Measurements from ENCODE around the gene GSTM4.

Gene GSTM4

GRCh38 chr1:109625601-109626560 lies 30.0 kb upstream of the GSTM4 start:
- Histone ChIP-seq H3K27ac (ENCODE audit: low read length) (no peak overlapping the region), H3K9ac (ENCODE audit: low read depth, low read length) (no peak overlapping the region), H3K4me2 (ENCODE audit: insufficient read depth, low read length) (no peak overlapping the region), H4K20me1 (ENCODE audit: insufficient read depth, low read length) (peaks cover 16% of the 10 kb centered on the region; the same call in 1 of the 2 replicates), H3K4me3 (ENCODE audit: low read depth in 1 of 2, low read length in 2 of 2) (no peak overlapping the region), H3K4me1 (ENCODE audit: insufficient read depth, low read length) (peaks cover 29% of the 10 kb centered on the region), H2AFZ (ENCODE audit: low read depth, low read length) (no peak overlapping the region), H3K27me3 (ENCODE audit: insufficient read depth, low read length, poor library complexity) (no peaks in the 10 kb centered on the region), H3K36me3 (ENCODE audit: insufficient read depth, low read length) (peaks cover 43% of the 10 kb centered on the region), H3K79me2 (ENCODE audit: insufficient read depth, low read length) (peaks cover 36% of the 10 kb centered on the region), H3K9me3 (ENCODE audit: insufficient read depth, low read length, severe bottlenecking) (no peaks in the 10 kb centered on the region)
- ATAC-seq (ENCODE audit: insufficient read depth, low read depth) (no peak), DNase-seq (no peak)
- no peak for TF ChIP-seq CTCF (IDR thresholded peaks at IDR 0.05; ENCODE audit: borderline replicate concordance, extremely low read depth, low read length, poor library complexity, severe bottlenecking)
- no peak for TF ChIP-seq EZH2 (IDR thresholded peaks at IDR 0.05; ENCODE audit: borderline replicate concordance, low read depth, low read length, severe bottlenecking)

- DNase-seq (no peak), ATAC-seq (ENCODE audit: insufficient read depth, low read depth) (no peak)
- H3K4me2 ChIP-seq (ENCODE audit: insufficient read depth, low read length), result no peak overlapping the region
- H3K27me3 ChIP-seq (ENCODE audit: insufficient read depth, low read length, poor library complexity), result no peaks in the 10 kb centered on the region
- H3K79me2 ChIP-seq (ENCODE audit: insufficient read depth, low read length), result peaks cover 28% of the 10 kb centered on the region
- H2AFZ ChIP-seq (ENCODE audit: low read depth, low read length), result no peak overlapping the region
- peaks cover 53% of the 10 kb centered on the region for H3K36me3 ChIP-seq (ENCODE audit: insufficient read depth, low read length)
- H3K27ac ChIP-seq (ENCODE audit: low read length), result no peak overlapping the region
- H3K4me3 ChIP-seq (ENCODE audit: low read depth in 1 of 2, low read length in 2 of 2), result no peak overlapping the region
- peaks cover 10% of the 10 kb centered on the region; the same call in 1 of the 2 replicates for H4K20me1 ChIP-seq (ENCODE audit: insufficient read depth, low read length)
- H3K9me3 ChIP-seq (ENCODE audit: insufficient read depth, low read length, severe bottlenecking), result no peaks in the 10 kb centered on the region
- H3K4me1 ChIP-seq (ENCODE audit: insufficient read depth, low read length), result peaks cover 19% of the 10 kb centered on the region
- no peak overlapping the region for H3K9ac ChIP-seq (ENCODE audit: low read depth, low read length)
- TF ChIP-seq EZH2 (IDR thresholded peaks at IDR 0.05; ENCODE audit: borderline replicate concordance, low read depth, low read length, severe bottlenecking) (no peak), CTCF (IDR thresholded peaks at IDR 0.05; ENCODE audit: borderline replicate concordance, extremely low read depth, low read length, poor library complexity, severe bottlenecking) (no peak)
Measured at GRCh38 chr1:109626682-109627408, 29.1 kb upstream of the GSTM4 start.

GRCh38 chr1:109627692-109628399 lies 28.1 kb upstream of the GSTM4 start:
- Histone ChIP-seq H3K27me3 (ENCODE audit: insufficient read depth, low read length, poor library complexity) (no peaks in the 10 kb centered on the region), H3K9me3 (ENCODE audit: insufficient read depth, low read length, severe bottlenecking) (no peaks in the 10 kb centered on the region), H3K79me2 (ENCODE audit: insufficient read depth, low read length) (peaks cover 18% of the 10 kb centered on the region; the same call in 1 of the 2 replicates), H3K4me1 (ENCODE audit: insufficient read depth, low read length) (peaks cover 10% of the 10 kb centered on the region), H3K27ac (ENCODE audit: low read length) (no peak overlapping the region), H3K4me2 (ENCODE audit: insufficient read depth, low read length) (no peak overlapping the region), H3K36me3 (ENCODE audit: insufficient read depth, low read length) (peaks cover 55% of the 10 kb centered on the region), H2AFZ (ENCODE audit: low read depth, low read length) (no peak overlapping the region), H4K20me1 (ENCODE audit: insufficient read depth, low read length) (peaks cover 6% of the 10 kb centered on the region; the same call in 1 of the 2 replicates), H3K9ac (ENCODE audit: low read depth, low read length) (no peak overlapping the region), H3K4me3 (ENCODE audit: low read depth in 1 of 2, low read length in 2 of 2) (no peak overlapping the region)
- TF ChIP-seq EZH2 (IDR thresholded peaks at IDR 0.05; ENCODE audit: borderline replicate concordance, low read depth, low read length, severe bottlenecking), result no peak
- TF ChIP-seq CTCF (IDR thresholded peaks at IDR 0.05; ENCODE audit: borderline replicate concordance, extremely low read depth, low read length, poor library complexity, severe bottlenecking), result no peak
- no peak for DNase-seq
- no peak for ATAC-seq (ENCODE audit: insufficient read depth, low read depth)

All from DND-41 (cell line).